ENCODE measurements around the gene PADI6.

Gene PADI6

DNA sequence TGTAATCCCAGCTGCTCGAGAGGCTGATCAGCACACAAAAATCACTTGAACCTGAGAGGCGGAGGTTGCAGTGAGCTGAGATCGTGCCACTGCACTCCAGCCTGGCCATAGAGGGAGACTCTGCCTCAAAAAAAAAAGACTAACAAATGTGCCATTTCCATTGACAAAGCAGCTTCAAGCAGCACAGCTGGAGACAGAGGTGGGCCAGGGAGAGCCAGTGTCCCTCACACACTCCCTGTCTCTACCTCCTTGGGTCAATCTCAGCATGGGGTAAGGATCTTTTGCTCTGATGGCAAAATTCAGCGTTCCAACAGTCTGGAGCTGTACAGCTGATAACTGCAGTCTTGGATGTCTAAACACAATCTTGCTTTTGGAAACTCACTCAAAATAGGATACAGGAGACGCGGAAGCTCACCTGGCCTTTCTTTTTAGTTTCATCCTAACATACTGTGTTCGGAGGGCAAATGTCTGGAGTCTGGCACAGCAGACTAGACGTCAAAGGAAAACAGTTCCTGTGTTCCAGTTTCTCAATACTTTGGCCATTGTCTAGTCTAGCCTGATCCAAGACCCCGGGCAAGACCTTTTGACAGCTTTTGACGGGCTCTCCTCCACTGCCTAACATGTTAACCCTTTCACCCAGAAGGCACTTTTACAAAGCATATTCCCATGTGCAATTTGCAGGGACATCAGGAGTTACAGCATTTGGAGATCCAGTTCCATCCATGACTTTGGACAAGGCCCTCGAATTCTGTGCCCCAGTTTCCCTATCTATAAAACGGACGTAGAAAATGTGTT is 64.6 kb downstream of the PADI6 start:
- DNase-seq (ENCODE audit: low spot score), result no peak

DNA sequence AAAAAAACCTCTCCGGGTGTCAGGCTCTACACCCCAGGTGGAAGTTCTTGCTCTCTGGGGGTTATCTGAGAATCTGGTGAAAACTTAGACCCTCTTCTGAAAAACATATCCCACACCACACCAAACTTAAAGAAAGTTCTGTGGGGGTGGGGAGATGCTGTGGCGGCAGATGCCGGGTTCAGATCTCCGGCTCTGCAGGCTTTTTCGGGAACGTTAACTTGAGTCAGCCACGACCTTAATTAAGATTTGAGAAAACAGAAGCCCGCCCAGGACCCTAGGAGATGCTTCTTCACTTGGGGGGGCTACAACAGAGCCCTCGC is 65.2 kb downstream of the PADI6 start:
- DNase-seq (ENCODE audit: low spot score), result no peak

DNA sequence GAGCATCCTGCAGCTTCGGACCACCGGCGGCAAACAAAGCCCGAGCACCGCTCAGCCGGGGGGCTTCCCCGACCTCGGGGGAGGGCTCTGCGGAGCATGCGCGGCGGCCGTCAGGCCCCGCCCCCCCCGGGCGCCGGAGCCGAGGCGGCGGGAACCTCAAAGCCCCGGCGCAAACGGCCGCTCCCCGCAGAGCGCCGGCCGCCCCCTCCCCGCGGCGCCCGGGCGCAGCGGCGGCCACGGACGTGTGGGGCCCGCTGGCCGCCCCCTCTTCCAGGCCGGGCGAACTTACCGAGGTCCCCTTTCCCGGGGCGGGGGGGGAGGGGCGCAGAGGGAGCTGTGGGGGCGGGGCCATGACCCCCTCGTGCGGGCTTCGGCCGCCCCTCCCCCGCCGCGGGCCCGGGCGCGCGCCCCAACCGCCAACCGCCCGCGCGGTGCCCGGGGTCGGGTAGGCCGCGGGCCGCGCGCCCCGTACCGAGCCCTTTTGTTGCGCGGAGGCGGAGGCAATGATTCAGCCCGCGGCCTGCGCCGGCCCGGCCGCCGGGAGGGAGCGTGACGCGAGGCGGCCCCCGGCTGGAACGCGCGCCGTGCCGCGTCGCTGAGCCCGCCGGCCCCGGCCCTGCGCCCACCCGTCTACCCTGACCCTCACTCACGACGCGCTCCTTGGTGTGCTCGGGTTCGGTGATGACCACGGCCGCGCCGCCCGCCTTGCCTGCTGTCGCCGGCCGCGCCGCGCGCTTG is 65.8 kb downstream of the PADI6 start:
- DNase-seq (ENCODE audit: low spot score), result peak; percentile 92

DNA sequence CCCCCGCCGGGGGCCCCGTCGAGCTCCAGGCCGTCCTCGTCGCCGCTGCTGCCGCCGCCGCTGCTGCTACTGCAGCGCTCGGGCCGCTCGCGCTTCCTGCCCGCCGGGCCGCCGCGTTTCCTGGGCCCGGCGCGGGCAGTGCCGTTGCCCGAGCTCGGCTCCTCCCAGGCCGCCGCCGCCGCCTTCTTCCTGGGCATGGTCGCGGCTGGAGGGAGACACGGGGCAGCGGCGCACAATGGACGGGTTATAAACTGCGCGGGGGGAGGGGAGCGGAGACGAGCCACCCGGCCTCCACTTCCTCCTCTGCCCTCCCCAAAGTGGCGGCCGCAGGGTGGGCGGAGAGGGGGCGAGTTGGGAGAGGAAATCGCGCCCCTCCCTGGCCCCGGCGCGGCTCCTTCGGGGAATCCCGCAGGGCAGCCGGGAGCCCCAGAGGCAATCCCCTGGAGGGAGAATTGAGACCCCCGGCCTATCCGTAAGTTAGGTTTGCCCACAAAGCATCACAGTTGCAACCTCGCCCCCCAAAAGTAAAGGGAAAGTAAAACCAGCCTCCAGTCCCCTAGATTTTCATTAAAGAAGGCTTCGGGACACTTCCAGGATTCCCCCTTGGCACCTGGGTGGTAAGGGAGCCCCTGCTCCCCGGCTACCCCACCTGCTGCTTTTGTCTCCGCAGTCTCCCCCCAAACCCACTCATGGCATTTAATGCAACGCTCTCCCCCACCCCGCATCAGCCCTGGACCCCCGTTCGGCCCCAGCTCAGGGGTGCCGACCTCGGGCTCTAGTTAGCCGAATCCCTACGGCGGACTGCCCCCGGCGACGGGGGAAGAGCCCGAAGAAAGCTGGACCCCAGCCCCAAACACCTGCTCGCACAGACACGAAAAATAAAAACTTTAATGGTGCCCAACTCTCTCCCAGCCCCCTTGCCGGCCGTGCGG is 66.6 kb downstream of the PADI6 start:
- DNase-seq (ENCODE audit: low spot score), result peak; percentile 61

DNA sequence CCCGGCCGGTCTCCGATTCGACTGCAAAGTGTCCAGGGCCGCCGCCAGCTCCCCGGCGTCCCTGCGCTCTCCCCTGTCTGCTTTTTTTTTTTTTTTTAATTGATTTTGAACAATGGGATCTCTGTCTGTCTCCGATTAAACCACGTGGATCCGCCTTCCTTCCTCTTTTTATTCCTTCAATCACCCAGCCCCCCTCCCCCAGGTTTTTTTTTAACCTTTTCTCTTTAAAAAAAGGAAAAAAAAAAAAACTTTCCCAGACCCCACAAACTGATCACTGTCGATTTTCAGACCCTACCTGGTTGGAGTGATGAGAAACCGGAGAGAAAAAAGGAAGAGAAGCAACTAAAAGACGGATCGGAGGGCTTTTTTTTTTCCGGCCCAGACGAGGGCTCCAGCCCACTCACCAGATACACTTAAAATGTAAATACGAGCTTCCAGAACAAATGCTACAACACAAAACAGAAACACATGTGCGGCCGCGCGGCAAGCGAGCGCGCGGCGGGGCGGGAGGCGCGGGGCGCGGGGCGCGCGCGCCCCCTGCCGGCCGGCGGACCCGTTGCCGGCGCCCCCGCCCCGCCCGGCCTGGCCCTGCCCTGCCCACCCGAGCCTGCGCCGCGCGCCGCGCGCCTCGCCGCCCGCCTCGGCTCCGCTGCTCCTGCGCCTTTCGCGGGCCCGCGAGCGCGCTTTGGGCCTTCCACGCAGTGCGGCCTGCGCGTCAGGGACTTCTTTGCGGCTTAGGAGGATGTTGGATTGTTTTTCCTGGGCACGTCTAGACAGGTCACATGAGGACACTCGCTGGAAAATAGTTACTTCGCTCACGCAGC is 67.5 kb downstream of the PADI6 start, which contains the start of gene RCC2:
RCC2 (minus strand) TSS at position 428 of the 824 bp plus-strand sequence. CDS start 1,163 bp downstream, outside the sequence.
- peak; percentile 96 for DNase-seq (ENCODE audit: low spot score)

DNA sequence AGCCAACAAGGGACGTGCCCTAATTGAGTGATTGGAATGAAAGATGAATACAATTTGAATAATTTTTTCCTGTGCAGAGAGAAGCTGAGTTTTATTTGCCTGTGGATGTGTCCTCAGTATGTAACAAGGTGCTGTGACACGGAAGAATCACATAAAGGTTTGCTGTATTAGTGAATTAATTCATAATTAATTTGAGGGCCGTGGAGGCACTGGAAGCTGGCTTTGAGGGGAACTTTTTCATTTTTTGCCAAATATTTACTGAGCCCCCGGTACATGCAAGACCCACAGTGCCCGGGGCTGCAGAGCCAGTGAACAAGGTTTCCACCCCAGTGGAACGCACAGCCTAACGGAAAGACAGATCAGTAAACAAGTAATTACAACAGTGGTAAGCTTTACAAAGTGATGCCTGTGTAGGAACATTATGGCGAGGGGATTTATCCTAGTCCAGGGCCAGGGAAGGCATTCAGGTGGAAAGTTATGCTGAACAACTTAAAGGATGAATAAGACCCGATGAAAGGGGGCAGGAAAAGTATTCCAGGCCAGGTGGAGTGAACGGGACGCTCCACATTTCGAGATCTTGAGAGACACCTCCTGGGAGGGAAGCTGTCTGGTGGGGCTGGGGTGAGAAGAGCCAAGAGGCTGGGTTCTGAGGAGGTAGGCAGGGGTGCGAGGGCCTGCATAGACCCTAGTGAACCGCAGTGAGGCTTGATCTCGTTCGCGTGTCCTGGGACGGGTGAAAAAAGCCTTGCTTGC is 68.3 kb downstream of the PADI6 start:
- no peak for DNase-seq (ENCODE audit: low spot score)

DNA sequence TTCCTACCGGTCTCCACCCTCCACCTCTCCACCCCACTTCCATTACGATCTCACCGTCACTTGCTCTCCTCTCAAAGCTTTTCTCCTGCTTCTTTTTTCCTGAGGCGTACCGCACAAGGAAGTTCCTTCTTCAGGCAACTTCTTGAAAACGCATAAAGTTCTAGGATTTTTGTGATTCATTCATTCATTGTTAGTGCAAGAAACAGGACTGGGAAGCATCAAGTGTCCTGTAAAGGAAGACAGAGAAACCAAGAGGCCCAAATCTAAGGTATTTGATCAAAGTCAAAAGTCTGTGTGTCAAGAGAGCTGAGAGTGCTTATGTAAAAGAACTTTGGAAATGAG is 68.8 kb downstream of the PADI6 start:
- no peak for DNase-seq (ENCODE audit: low spot score)

DNA sequence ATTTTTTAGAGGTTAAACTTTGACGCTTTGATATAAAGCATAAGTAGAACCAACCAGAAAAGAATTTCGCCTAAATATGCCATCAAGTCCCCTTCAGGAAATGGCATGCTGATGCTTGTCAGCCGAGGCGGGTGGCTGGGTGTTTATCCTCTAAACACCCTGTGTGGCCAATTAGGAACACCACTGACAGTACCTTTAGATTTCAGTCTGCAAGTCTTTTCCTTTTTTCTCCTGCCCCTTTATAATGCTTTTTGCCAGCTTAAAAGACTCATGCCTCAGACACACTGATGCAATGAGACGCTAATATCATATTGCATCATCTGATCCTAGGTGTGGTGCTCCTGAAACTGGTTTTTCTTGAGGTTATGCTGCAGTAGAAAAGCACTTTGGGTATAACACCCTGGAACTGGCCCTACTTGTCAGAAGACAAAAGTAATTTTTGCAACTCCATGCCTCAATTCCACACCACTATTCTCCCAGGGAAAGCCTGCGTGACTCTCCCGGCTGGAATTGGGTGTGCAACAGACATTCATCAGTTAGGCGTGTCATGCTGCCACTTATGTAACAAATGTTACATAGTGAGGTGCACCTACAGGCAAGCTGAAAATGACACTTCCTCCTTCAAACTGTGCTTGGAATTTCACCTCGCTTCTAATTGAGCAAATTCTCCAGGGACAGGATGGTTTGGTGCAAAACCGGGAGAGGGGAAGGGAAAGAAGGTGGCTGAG is 69.4 kb downstream of the PADI6 start:
- no peak for DNase-seq (ENCODE audit: low spot score)

DNA sequence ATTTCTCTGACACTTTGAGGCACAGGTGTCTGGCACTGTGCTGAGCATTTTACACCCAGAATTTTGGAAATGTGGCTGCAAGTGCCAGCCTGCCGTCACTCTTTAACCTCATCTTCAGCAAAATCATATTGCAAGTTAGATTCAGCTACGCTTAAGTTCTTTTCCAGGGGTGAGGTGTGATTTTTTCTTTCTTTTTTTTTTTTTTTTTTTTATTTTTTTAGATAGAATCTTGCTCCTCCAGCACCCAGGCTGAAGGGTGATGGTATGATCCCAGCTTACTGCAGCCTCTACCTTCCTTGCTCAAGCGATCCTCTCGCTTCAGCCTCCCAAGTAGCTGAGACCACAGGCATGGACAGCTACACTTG is 70.0 kb downstream of the PADI6 start:
- no peak for DNase-seq (ENCODE audit: low spot score)

DNA sequence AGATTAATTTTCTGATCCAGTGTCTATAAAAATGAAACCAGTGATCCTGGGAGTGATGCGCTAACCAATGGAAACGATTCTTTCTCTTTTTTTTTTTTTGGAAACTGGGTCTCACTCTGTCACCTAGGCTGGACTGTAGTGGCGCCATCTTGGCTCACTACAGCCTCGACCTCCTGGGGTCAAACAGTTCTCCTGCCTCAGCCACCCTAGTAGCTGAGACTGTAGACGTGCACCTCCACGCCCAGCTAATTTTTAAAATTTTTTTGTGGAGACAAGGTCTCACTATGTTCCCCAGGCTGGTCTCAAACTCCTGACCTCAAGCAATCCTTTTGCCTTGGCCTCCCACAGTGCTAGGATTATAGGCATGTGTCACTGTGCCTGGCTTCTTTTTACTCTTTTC is 70.8 kb downstream of the PADI6 start:
- DNase-seq (ENCODE audit: low spot score), result no peak

DNA sequence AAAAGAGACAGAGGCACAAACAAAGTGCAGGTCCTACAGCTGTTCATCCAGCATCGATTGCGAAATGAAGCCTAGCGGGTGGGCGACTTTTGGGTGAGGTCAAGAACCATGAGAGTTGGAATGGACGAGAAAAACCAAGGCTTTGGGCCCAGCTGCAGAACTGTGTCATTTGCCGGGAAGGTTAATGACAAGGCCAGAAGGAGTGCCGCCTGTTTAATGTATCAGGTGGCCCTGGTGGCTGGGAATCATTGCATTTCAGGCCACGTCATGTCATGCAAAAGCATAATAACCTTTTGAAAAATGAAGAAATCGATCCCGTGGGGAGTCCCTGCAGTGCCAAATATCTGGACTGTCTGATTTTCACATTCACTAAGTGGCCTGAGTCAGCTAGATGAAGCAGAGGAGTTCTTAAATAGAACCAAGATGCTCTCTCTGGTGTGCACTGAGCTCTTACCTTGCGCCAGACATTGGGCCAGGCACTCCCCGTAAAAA is 75.6 kb downstream of the PADI6 start:
- DNase-seq (ENCODE audit: low spot score), result no peak
